IPS DF 6.9 (cell line): Measurements from ENCODE around the gene FBXL4.

Experiments
- DNase-seq: peaks from one replicate; pipeline ENCODE4 v3.0.0-alpha.2; 2013; ENCODE audit warnings: low read depth, low spot score
- H3K27ac ChIP-seq: one replicate; pipeline ENCODE4 v1.5.1; 2013; ENCODE audit warnings: low read length, control low read depth
- H3K27me3 ChIP-seq: 2 replicates; pipeline ENCODE4 v1.6.1; 2013; ENCODE audit warnings: mild to moderate bottlenecking, low read length; ENCODE audit not compliant: control insufficient read depth, insufficient read depth
- H3K36me3 ChIP-seq: 2 replicates; pipeline ENCODE4 v1.6.1; 2013; ENCODE audit warnings: low read length; ENCODE audit not compliant: control insufficient read depth, insufficient read depth
- H3K4me1 ChIP-seq: 2 replicates; pipeline ENCODE4 v1.6.1; 2013; ENCODE audit warnings: low read length; ENCODE audit not compliant: control insufficient read depth, insufficient read depth
- H3K4me3 ChIP-seq: 2 replicates; pipeline ENCODE4 v1.5.1; 2013; ENCODE audit warnings: mild to moderate bottlenecking, low read length
- H3K9me3 ChIP-seq: 2 replicates; pipeline ENCODE4 v1.6.1; 2013; ENCODE audit warnings: low read length, inconsistent platforms; ENCODE audit not compliant: control insufficient read depth, insufficient read depth
- WGBS: extraction: QIAGEN DNeasy Blood & Tissue Kit; methylation state at CpG from one replicate; pipeline ENCODE4 v1.1.7; 2013; ENCODE audit warnings: mixed read lengths, missing lambda C conversion rate; ENCODE audit not compliant: insufficient read length, insufficient coverage; 5-methylcytosine and 5-hydroxymethylcytosine counted together

FBXL4 gene

DNA sequence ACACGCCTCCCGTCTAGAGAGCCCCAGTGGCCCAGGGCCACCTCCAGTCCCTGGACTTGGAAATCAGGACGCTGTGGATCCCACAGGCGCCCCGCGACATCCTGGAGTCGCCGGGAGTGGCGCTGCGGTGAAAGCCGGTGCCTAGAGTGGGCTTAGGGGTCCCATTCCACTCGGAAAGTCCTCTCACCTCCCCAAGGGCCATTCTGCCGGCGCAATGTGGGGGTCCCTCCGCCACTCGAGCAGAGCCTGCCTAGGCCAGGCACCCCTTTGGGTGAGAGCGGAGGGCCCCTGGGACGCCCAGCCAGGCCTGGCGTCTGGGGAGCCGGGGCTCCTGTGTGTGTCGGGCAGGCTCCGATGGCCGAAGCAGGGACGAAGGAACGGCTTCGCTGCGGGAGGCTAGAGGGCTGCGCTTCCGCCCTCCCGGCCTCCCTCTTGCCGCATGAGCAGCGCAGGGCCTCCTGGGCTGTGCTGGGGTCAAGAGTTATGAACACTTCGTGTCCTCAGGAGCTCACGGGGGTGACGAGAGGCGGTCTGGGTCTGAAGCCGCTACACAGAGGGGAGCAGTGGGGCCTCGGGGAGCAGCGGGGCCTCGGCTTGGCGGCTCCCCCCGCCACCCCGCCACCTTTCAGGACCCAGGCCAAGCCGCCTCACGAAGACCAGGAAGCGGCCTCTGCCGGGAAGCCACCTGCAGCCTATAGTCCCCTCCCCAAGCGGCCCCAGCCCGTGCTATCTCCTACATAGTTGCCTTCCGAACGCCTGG is 99.8 kb downstream of the FBXL4 start:
- no peaks in the 10 kb centered on the region for H3K9me3 ChIP-seq
- no peak for DNase-seq
- H3K36me3 ChIP-seq: no peaks in the 10 kb centered on the region
- WGBS: no CpG with 5 or more reads among the region's 51 CpGs
- H3K27me3 ChIP-seq: peaks cover 43% of the 10 kb centered on the region
- no peaks in the 10 kb centered on the region; the same call in 1 of the 2 replicates for H3K4me1 ChIP-seq
- peak overlapping the region; percentile 41; the same call in 1 of the 2 replicates for H3K4me3 ChIP-seq
- no peak overlapping the region for H3K27ac ChIP-seq

DNA sequence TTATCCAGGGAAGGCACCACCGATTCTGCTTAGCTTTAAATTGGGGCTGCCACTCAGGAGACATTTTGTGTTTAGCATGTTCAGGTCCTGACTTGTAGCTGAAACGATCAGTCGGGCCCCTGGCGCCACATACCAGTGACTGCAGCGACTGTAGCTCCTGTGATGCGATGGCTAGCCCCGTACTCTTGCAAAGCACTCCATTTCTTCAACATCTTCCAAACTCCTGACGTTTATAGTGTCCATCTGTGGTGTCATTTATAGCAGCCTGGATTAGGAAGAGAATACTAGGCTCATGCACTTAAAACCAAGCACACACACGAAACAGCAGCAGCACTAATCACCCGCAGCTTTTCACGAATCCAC is 100.3 kb downstream of the FBXL4 start:
- Histone ChIP-seq H3K4me3 (peak overlapping the region; percentile 41; the same call in 1 of the 2 replicates), H3K27me3 (peaks cover 48% of the 10 kb centered on the region), H3K9me3 (no peaks in the 10 kb centered on the region), H3K4me1 (no peaks in the 10 kb centered on the region; the same call in 1 of the 2 replicates), H3K27ac (no peak overlapping the region), H3K36me3 (no peaks in the 10 kb centered on the region)
- no peak for DNase-seq
- no CpG with 5 or more reads among the region's 11 CpGs for WGBS

GRCh38 chr6:98846021-98846380 is 101.7 kb downstream of the FBXL4 start:
- Histone ChIP-seq H3K27me3 (peaks cover 58% of the 10 kb centered on the region), H3K9me3 (no peaks in the 10 kb centered on the region), H3K4me1 (no peaks in the 10 kb centered on the region; the same call in 1 of the 2 replicates), H3K36me3 (no peaks in the 10 kb centered on the region), H3K27ac (no peak overlapping the region), H3K4me3 (no peak overlapping the region)
- WGBS: no CpG with 5 or more reads among the region's 3 CpGs
- no peak for DNase-seq

- H3K27ac ChIP-seq: no peak overlapping the region
- peaks cover 61% of the 10 kb centered on the region for H3K27me3 ChIP-seq
- peak overlapping the region; percentile 31; the same call in 1 of the 2 replicates for H3K4me3 ChIP-seq
- H3K9me3 ChIP-seq: no peaks in the 10 kb centered on the region
- no peaks in the 10 kb centered on the region; the same call in 1 of the 2 replicates for H3K4me1 ChIP-seq
- no peak for DNase-seq
- no CpG with 5 or more reads among the region's 50 CpGs for WGBS
- H3K36me3 ChIP-seq: no peaks in the 10 kb centered on the region
Measured at GRCh38 chr6:98845211-98846020, 102.3 kb downstream of the FBXL4 start.

DNA sequence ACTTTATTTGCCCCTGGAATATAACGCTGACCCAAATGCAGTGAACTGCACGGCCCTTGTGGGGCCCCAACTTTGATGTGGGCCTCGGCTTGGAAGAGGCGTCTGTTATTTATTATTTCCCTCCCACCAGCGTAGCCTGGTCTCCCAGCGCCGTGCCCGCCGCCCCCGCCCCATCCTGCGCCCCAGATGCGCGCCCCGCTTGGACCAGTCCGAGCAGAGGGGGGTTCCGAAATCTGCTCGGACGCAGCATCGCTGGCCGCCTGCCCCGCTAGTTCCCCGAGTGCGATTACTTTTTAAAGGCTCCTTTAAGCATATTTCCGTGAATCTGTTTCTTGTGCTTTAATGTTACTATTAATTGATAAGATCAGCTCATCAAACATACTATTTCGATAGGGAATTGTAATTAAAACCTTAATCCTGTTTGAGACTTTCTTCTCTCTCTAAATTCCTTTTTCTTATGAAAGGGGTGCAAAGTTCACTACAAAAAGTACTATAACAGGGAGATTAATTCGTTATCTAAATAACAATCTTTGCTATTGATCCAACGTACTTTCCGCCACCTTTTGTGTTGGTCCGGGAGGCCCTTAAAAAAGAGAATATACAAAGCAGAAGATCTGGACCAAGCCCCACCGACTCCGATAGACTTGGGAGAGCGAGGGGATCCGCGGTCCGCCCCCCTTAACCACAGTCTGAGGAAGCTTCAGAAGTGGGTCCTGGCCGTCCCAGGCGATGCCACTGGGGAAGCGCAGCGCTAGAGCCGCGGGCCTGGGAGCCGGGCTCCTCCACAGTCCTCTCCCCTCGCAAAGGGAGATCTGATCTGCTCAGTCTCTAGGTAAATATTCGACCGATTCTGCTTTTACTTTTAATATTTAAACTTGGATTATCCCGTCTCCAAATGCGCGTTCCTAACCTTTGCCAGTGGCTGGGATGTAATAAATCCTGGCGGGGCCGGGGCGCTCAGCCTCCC is 103.2 kb downstream of the FBXL4 start:
- H3K4me3 ChIP-seq: peak overlapping the region; percentile 31; the same call in 1 of the 2 replicates
- no peaks in the 10 kb centered on the region; the same call in 1 of the 2 replicates for H3K4me1 ChIP-seq
- peaks cover 70% of the 10 kb centered on the region for H3K27me3 ChIP-seq
- no CpG with 5 or more reads among the region's 51 CpGs for WGBS
- DNase-seq: no peak
- H3K36me3 ChIP-seq: no peaks in the 10 kb centered on the region
- no peak overlapping the region for H3K27ac ChIP-seq
- no peaks in the 10 kb centered on the region for H3K9me3 ChIP-seq

GRCh38 chr6:98843271-98844243 is 104.2 kb downstream of the FBXL4 start:
- Histone ChIP-seq H3K27me3 (peaks cover 65% of the 10 kb centered on the region), H3K4me1 (no peaks in the 10 kb centered on the region; the same call in 1 of the 2 replicates), H3K27ac (no peak overlapping the region), H3K9me3 (no peaks in the 10 kb centered on the region), H3K4me3 (peak overlapping the region; percentile 26; the same call in 1 of the 2 replicates), H3K36me3 (no peaks in the 10 kb centered on the region)
- whole genome bisulfite sequencing: no CpG with 5 or more reads among the region's 53 CpGs
- DNase-seq: no peak

GRCh38 chr6:98842342-98843180 is 105.2 kb downstream of the FBXL4 start:
- Histone ChIP-seq H3K4me3 (no peak overlapping the region; the same call in 1 of the 2 replicates), H3K36me3 (no peaks in the 10 kb centered on the region), H3K27me3 (peaks cover 61% of the 10 kb centered on the region), H3K9me3 (no peaks in the 10 kb centered on the region), H3K27ac (no peak overlapping the region), H3K4me1 (no peaks in the 10 kb centered on the region)
- no peak for DNase-seq
- WGBS: no CpG with 5 or more reads among the region's 44 CpGs

- Histone ChIP-seq H3K36me3 (no peaks in the 10 kb centered on the region), H3K4me1 (no peaks in the 10 kb centered on the region), H3K4me3 (no peak overlapping the region), H3K27ac (no peak overlapping the region), H3K27me3 (peaks cover 58% of the 10 kb centered on the region), H3K9me3 (no peaks in the 10 kb centered on the region)
- DNase-seq: no peak
- WGBS: no CpG with 5 or more reads among the region's 9 CpGs
Measured at GRCh38 chr6:98841621-98842341, 106.0 kb downstream of the FBXL4 start.
